Measurements from ENCODE around the gene YARS1.

- TF ChIP-seq CTCF (conservative IDR thresholded peaks at IDR 0.05; ENCODE audit: low read depth in 2 of 2) (peak in 1 of 2 experiments; percentile 44; a peak in 2 of 4 replicates), CREB1 (CRISPR knock-in tag; IDR thresholded peaks at IDR 0.05; ENCODE audit: low read depth) (no peak), REST (IDR thresholded peaks at IDR 0.05; ENCODE audit: unreplicated experiment) (no peak), POLR2AphosphoS5 (IDR thresholded peaks at IDR 0.05; ENCODE audit: low read depth) (no peak; the same call in 1 of the 2 replicates), EZH2phosphoT487 (IDR thresholded peaks at IDR 0.05; ENCODE audit: unreplicated experiment) (no peak), EZH2 (IDR thresholded peaks at IDR 0.05; ENCODE audit: low read depth, unreplicated experiment) (no peak), JUNB (IDR thresholded peaks at IDR 0.05; ENCODE audit: unreplicated experiment) (no peak), ZNF462 (CRISPR knock-in tag; IDR thresholded peaks at IDR 0.05) (no peak), ETS1 (IDR thresholded peaks at IDR 0.05) (no peak), STAT1 (IDR thresholded peaks at IDR 0.05; ENCODE audit: unreplicated experiment) (no peak), NANOG (IDR thresholded peaks at IDR 0.05; ENCODE audit: borderline replicate concordance) (no peak)
Measured at GRCh38 chr1:32770221-32770731, 46.9 kb downstream of the YARS1 start.
